Measurements from ENCODE around the gene WFDC12. TPM values are rescaled to one million over a fixed set of nuclear protein-coding genes. Genes with fewer than 3 reads are reported as not detected.

Gene WFDC12
- total RNA-seq, 1 donor from 2014 or later = not detected

DNA sequence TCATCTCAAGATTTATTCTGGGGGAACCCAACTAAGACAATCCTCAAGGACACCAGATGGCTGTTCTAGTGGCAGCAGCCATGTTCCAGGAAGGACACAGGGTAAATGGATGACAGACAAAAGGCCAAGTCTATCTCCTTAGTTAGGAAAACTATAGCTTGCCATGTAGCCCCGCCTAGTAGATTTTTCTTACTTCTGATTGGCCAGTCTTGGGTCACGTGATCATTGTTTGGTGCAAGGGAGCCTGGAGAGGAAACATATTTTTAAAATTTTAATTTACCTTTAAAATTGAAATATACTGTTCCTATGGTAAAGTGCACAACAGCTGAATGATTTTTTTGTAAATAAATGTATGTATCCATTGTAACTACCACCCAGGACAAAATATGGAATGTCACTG is 18.9 kb downstream of the WFDC12 start:
- Histone ChIP-seq H3K27me3 (ENCODE audit: control insufficient read depth in 3 of 3, insufficient read depth in 3 of 3, low read length in 3 of 3) (peaks cover 20 to 35% (median 32%) of the 10 kb centered on the region in 3 donors), H3K9me3 (ENCODE audit: control insufficient read depth in 3 of 3, low read length in 3 of 3) (no peaks in the 10 kb centered on the region), H3K36me3 (ENCODE audit: control insufficient read depth in 3 of 3, insufficient read depth in 3 of 3, low read length in 3 of 3) (peaks cover 0 to 1% (median 0%) of the 10 kb centered on the region in 3 donors), H3K4me1 (ENCODE audit: control insufficient read depth in 3 of 3, insufficient read depth in 3 of 3, low read length in 3 of 3) (no peaks in the 10 kb centered on the region), H3K4me3 (ENCODE audit: low read length in 3 of 3) (no peak overlapping the region), H3K27ac (ENCODE audit: low read depth, low read length) (no peak overlapping the region), H3K9ac (ENCODE audit: low read depth in 1 of 3, low read length in 3 of 3) (no peak overlapping the region)

DNA sequence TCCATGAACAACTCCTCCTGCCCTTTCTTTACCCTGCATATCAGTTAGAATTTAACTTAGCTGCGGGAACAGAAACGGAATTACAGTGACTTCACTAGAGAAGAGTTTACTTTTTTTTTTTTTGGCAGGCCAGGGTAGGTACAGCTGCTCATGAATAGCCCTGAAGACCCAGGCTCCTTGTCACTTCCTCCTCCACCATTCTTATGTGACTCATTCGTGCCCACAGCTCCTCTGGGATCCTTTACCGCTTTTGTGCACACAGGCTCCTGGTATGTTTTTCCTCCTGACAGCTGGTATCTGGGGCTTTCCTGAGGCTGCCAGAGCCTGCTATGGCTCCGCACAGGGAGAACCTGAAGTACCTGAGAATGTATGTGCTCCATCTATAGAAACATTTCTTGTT is 19.5 kb downstream of the WFDC12 start:
- Histone ChIP-seq H3K27me3 (ENCODE audit: control insufficient read depth in 3 of 3, insufficient read depth in 3 of 3, low read length in 3 of 3) (peaks cover 25 to 38% (median 32%) of the 10 kb centered on the region in 3 donors), H3K36me3 (ENCODE audit: control insufficient read depth in 3 of 3, insufficient read depth in 3 of 3, low read length in 3 of 3) (peaks cover 0 to 1% (median 0%) of the 10 kb centered on the region in 3 donors), H3K4me3 (ENCODE audit: low read length in 3 of 3) (no peak overlapping the region), H3K27ac (ENCODE audit: low read depth, low read length) (no peak overlapping the region), H3K9ac (ENCODE audit: low read depth in 1 of 3, low read length in 3 of 3) (no peak overlapping the region), H3K9me3 (ENCODE audit: control insufficient read depth in 3 of 3, low read length in 3 of 3) (no peaks in the 10 kb centered on the region), H3K4me1 (ENCODE audit: control insufficient read depth in 3 of 3, insufficient read depth in 3 of 3, low read length in 3 of 3) (no peaks in the 10 kb centered on the region)

DNA sequence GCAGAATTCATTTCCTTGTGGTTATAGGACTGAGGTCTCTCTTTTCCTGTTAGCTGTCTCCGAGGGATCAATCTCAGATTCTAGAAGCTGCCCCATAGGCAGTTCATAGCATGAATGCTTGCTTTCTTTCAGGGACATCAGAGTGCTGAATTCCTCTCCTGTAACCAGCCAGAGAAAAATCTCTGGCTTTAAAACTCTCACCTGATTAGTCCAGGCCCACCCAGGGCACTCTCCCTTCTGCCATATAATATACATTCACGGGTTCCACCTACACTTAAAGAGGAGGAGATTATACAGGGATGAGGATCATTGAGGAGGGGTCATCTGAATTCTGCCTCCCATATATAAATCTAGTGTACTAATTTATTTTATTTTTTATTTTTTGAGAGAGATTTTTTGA is 21.2 kb downstream of the WFDC12 start:
- Histone ChIP-seq H3K27me3 (ENCODE audit: control insufficient read depth in 3 of 3, insufficient read depth in 3 of 3, low read length in 3 of 3) (peaks cover 40 to 52% (median 44%) of the 10 kb centered on the region in 3 donors), H3K27ac (ENCODE audit: low read depth, low read length) (no peak overlapping the region)

DNA sequence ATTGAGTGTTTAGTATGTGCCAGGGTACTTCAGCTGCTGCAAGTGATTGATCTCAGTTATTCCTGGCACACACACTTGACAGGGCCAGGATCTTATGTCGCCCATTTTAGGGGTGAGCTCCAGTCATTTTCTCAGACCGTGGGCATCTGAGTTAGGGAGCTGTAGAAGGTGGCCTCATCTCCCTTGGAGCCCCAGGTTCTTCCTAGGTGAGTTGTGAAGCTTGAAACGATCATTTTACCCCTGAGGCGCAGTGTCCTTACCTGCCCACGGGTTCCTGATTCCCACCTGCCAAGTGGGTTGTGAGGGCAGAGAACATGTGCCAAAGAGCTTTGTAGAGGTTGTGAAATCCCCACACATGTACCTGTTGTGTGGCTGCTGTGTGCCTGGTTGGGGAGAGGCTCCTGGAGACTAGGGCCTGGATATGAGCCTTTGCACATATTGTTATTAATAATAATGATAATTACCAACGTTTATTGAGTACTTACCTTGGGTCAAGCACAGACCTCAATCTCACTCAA is 22.9 kb downstream of the WFDC12 start:
- H3K4me1 ChIP-seq (ENCODE audit: control insufficient read depth in 3 of 3, insufficient read depth in 3 of 3, low read length in 3 of 3) = peaks cover 3 to 12% (median 4%) of the 10 kb centered on the region in 3 donors
- H3K9me3 ChIP-seq (ENCODE audit: control insufficient read depth in 3 of 3, low read length in 3 of 3) = no peaks in the 10 kb centered on the region
- no peak overlapping the region for H3K27ac ChIP-seq (ENCODE audit: low read depth, low read length)
- no peak overlapping the region for H3K4me3 ChIP-seq (ENCODE audit: low read length in 3 of 3)
- H3K36me3 ChIP-seq (ENCODE audit: control insufficient read depth in 3 of 3, insufficient read depth in 3 of 3, low read length in 3 of 3) = no peaks in the 10 kb centered on the region
- H3K27me3 ChIP-seq (ENCODE audit: control insufficient read depth in 3 of 3, insufficient read depth in 3 of 3, low read length in 3 of 3) = peaks cover 53 to 62% (median 59%) of the 10 kb centered on the region in 3 donors
- H3K9ac ChIP-seq (ENCODE audit: low read depth in 1 of 3, low read length in 3 of 3) = no peak overlapping the region

More for the DNA sequence above, 21.2 kb downstream of the WFDC12 start:
- H3K4me3 ChIP-seq (ENCODE audit: low read length in 3 of 3) = no peak overlapping the region
- peaks cover 2 to 6% (median 2%) of the 10 kb centered on the region in 3 donors for H3K4me1 ChIP-seq (ENCODE audit: control insufficient read depth in 3 of 3, insufficient read depth in 3 of 3, low read length in 3 of 3)
- H3K9ac ChIP-seq (ENCODE audit: low read depth in 1 of 3, low read length in 3 of 3) = no peak overlapping the region
- peaks cover 0 to 1% (median 0%) of the 10 kb centered on the region in 3 donors for H3K36me3 ChIP-seq (ENCODE audit: control insufficient read depth in 3 of 3, insufficient read depth in 3 of 3, low read length in 3 of 3)
- H3K9me3 ChIP-seq (ENCODE audit: control insufficient read depth in 3 of 3, low read length in 3 of 3) = no peaks in the 10 kb centered on the region

DNA sequence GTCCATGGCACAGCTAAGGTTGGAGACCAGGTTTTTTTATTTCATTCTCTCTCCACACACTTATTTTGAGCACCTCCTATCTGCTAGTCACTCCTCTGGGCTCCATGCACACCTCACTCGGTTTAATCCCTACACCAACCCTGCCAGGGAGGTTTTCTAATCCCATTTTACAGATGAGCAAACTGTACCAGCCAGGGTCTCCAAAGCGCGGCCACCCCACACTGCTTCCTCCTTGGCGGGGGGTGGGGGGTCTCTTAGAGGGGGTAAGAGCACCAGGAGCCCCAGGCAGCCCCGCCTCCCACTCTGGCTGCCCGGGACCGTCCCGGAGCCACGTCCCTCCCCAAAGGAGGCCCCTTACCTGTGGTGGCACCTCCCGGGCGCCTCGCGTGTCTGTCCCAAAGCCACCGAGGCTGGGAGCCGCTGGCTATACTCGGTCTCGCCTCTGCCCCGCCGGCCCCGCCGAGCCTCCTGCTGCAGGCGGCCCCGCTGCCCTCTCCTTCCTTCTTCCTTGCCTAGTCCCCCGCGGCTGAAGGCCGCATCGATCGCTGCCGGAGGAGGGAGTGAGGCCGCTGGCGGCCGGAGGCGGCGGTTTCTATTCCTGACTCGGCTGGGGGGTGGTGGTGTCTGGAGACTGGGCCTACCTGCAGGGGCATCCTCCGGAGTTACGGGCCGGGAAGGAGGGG is 23.6 kb downstream of the WFDC12 start, which contains the start of gene KCNS1:
Gene KCNS1, minus strand, starts transcription at position 565 of the 683 bp plus-strand sequence. CDS start 1,891 bp downstream, outside the sequence.
- peaks cover 58 to 64% (median 62%) of the 10 kb centered on the region in 3 donors for H3K27me3 ChIP-seq (ENCODE audit: control insufficient read depth in 3 of 3, insufficient read depth in 3 of 3, low read length in 3 of 3)
- no peak within 1 kb of the TSS for H3K4me3 ChIP-seq (ENCODE audit: low read length in 3 of 3)
- H3K9ac ChIP-seq (ENCODE audit: low read depth in 1 of 3, low read length in 3 of 3) = no peak within 1 kb of the TSS

DNA sequence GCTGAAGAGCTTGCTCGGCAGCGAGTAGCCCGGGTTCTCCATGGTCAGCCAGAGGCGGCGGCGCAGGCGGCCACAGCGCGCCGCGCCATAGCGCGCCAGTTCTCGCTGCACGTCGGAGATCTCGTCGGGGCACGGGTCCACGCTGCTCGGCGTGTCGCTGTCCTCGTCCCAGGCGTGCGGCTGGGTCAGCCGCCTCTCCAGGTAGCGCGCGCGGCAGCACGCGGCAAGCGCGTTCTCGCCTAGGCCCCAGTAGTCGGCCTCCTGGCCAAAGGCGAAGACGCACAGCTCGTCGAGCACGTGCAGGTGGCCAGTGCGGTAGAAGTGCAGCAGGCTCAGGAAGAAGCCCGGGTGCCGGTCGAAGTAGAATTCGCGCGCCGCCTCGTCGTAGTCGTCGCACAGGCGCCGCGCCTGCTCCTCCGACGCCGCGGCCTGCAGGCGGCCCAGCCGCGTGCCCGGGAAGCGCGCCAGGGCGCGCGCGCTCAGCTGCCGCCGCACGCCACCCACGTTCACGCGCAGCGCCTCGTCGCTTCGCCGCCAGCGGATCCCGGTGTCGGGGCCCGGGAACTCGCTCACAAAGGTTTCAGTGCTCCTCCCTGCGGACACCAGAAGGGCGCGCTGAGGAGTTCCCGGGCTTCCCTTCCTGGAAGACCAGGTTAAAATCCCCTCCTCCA is 26.0 kb downstream of the WFDC12 start:
- peak overlapping the region in 1 of 3 donors; percentile 20 for H3K4me3 ChIP-seq (ENCODE audit: low read length in 3 of 3)

More for the DNA sequence above, 23.6 kb downstream of the WFDC12 start, which contains the start of gene KCNS1:
- Histone ChIP-seq H3K9me3 (ENCODE audit: control insufficient read depth in 3 of 3, low read length in 3 of 3) (no peaks in the 10 kb centered on the region), H3K36me3 (ENCODE audit: control insufficient read depth in 3 of 3, insufficient read depth in 3 of 3, low read length in 3 of 3) (no peaks in the 10 kb centered on the region), H3K4me1 (ENCODE audit: control insufficient read depth in 3 of 3, insufficient read depth in 3 of 3, low read length in 3 of 3) (peaks cover 3 to 12% (median 4%) of the 10 kb centered on the region in 3 donors), H3K27ac (ENCODE audit: low read depth, low read length) (no peak within 1 kb of the TSS)

DNA sequence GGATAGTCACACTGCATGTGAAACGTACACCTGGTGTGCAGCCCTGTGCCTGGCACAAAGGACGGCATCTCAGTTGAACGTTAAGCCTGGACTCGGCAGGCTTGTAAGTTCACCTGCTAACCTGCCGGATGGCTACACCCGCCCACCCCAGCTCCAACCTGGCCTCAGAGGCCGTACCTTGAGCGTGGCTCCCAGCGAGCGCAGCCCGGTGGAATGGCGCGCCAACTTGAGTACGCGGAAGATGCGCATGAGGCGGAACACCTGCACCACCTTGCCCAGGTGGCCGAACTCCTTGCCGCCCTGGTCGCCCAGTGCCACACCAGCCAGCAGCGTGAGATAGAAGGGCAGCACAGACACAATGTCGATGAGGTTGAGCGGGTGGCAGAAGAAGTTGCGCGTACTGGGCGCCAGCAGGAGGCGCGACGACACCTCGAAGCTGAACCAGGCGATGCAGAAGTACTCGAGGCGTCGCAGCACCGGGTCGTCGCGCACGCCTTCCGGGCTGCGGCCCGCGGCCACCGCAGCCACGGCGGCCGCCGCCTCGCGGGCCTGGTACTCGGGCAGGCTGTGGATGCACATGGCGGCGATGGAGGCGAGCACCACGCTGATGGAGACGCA is 26.7 kb downstream of the WFDC12 start:
- Histone ChIP-seq H3K9me3 (ENCODE audit: control insufficient read depth in 3 of 3, low read length in 3 of 3) (no peaks in the 10 kb centered on the region), H3K4me3 (ENCODE audit: low read length in 3 of 3) (peak overlapping the region in 1 of 3 donors; percentile 20), H3K27ac (ENCODE audit: low read depth, low read length) (no peak overlapping the region), H3K27me3 (ENCODE audit: control insufficient read depth in 3 of 3, insufficient read depth in 3 of 3, low read length in 3 of 3) (peaks cover 50 to 63% (median 58%) of the 10 kb centered on the region in 3 donors), H3K36me3 (ENCODE audit: control insufficient read depth in 3 of 3, insufficient read depth in 3 of 3, low read length in 3 of 3) (no peaks in the 10 kb centered on the region), H3K9ac (ENCODE audit: low read depth in 1 of 3, low read length in 3 of 3) (no peak overlapping the region), H3K4me1 (ENCODE audit: control insufficient read depth in 3 of 3, insufficient read depth in 3 of 3, low read length in 3 of 3) (peaks cover 3 to 12% (median 4%) of the 10 kb centered on the region in 3 donors)

More for the DNA sequence above, 26.0 kb downstream of the WFDC12 start:
- Histone ChIP-seq H3K27ac (ENCODE audit: low read depth, low read length) (no peak overlapping the region), H3K36me3 (ENCODE audit: control insufficient read depth in 3 of 3, insufficient read depth in 3 of 3, low read length in 3 of 3) (no peaks in the 10 kb centered on the region), H3K9ac (ENCODE audit: low read depth in 1 of 3, low read length in 3 of 3) (no peak overlapping the region), H3K4me1 (ENCODE audit: control insufficient read depth in 3 of 3, insufficient read depth in 3 of 3, low read length in 3 of 3) (peaks cover 3 to 12% (median 4%) of the 10 kb centered on the region in 3 donors), H3K9me3 (ENCODE audit: control insufficient read depth in 3 of 3, low read length in 3 of 3) (no peaks in the 10 kb centered on the region), H3K27me3 (ENCODE audit: control insufficient read depth in 3 of 3, insufficient read depth in 3 of 3, low read length in 3 of 3) (peaks cover 50 to 68% (median 58%) of the 10 kb centered on the region in 3 donors)

DNA sequence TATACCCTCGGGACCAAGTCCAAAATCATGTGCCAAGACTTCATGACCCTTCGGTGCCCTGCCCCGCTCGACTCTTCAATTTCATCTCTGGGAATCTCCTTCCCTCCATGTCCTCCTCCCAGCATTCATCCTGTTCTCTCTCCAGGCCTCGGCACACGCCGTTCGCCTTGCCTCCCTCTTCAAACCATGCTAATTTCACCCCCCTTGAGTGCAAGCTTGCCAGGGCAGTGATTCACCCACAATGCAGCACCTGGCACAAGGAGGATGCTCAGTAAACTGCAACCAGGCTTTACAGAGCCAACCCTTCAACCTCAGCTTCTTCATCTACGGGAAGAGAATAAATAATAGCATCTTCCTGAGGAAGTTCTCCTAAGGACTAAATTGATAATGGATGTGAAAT is 27.5 kb downstream of the WFDC12 start:
- peaks cover 50 to 63% (median 58%) of the 10 kb centered on the region in 3 donors for H3K27me3 ChIP-seq (ENCODE audit: control insufficient read depth in 3 of 3, insufficient read depth in 3 of 3, low read length in 3 of 3)
- no peak overlapping the region for H3K9ac ChIP-seq (ENCODE audit: low read depth in 1 of 3, low read length in 3 of 3)
- H3K4me1 ChIP-seq (ENCODE audit: control insufficient read depth in 3 of 3, insufficient read depth in 3 of 3, low read length in 3 of 3) = peaks cover 3 to 12% (median 4%) of the 10 kb centered on the region in 3 donors
- H3K27ac ChIP-seq (ENCODE audit: low read depth, low read length) = no peak overlapping the region
- H3K9me3 ChIP-seq (ENCODE audit: control insufficient read depth in 3 of 3, low read length in 3 of 3) = no peaks in the 10 kb centered on the region
- no peaks in the 10 kb centered on the region for H3K36me3 ChIP-seq (ENCODE audit: control insufficient read depth in 3 of 3, insufficient read depth in 3 of 3, low read length in 3 of 3)
- no peak overlapping the region for H3K4me3 ChIP-seq (ENCODE audit: low read length in 3 of 3)

DNA sequence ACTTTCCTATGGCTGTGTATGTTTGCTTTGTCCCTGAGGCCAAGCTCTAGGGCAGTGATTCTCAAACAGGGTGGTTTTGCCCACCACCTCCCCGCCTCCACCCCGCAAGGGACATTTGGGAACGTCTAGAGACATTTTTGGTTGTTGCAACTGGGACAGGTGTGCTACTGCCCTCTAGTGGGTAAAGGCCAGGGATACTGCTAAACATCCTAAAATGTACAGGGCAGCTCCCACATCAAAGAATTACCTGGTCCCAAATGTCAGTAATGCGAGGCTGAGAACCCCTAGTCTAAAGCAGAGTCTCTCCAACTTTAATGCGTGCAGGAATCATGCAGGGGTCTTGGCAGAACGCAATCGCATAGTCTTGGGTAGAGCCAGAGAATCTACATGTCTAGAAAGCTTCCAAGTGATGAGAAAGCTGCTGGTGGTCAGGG is 28.4 kb downstream of the WFDC12 start:
- no peak overlapping the region for H3K27ac ChIP-seq (ENCODE audit: low read depth, low read length)
- H3K9ac ChIP-seq (ENCODE audit: low read depth in 1 of 3, low read length in 3 of 3) = no peak overlapping the region
- H3K9me3 ChIP-seq (ENCODE audit: control insufficient read depth in 3 of 3, low read length in 3 of 3) = no peaks in the 10 kb centered on the region
- peaks cover 3 to 12% (median 4%) of the 10 kb centered on the region in 3 donors for H3K4me1 ChIP-seq (ENCODE audit: control insufficient read depth in 3 of 3, insufficient read depth in 3 of 3, low read length in 3 of 3)
- H3K36me3 ChIP-seq (ENCODE audit: control insufficient read depth in 3 of 3, insufficient read depth in 3 of 3, low read length in 3 of 3) = no peaks in the 10 kb centered on the region
- peaks cover 46 to 54% (median 49%) of the 10 kb centered on the region in 3 donors for H3K27me3 ChIP-seq (ENCODE audit: control insufficient read depth in 3 of 3, insufficient read depth in 3 of 3, low read length in 3 of 3)
- H3K4me3 ChIP-seq (ENCODE audit: low read length in 3 of 3) = no peak overlapping the region

All from skeletal muscle tissue (tissue), 4 donors.